Adrenal gland (tissue), 12 donors: ENCODE measurements around the gene ARHGAP23. TPM values are rescaled to one million over a fixed set of nuclear protein-coding genes. Genes with fewer than 3 reads are reported as not detected.
A peak's percentile ranks its signal among the peaks of the same experiment; 100 is the strongest.

Experiments used
- DNase-seq, 7 donors: peaks; one replicate each; pipeline ENCODE4 v3.0.0-alpha.2; 2019 to 2020
- H3K27ac ChIP-seq, 5 donors: fragments of 200-600 bp; sonication (generic) in 4 of 5; 1 replicate in 3 of 5; 2 replicates in 2 of 5; pipeline versions ENCODE4 v1.5.1 to v1.8.0; 2016 to 2020; ENCODE audit warnings: mild to moderate bottlenecking in 1 of 5
- H3K27me3 ChIP-seq: fragments of 200-600 bp; 2 replicates; pipeline ENCODE4 v1.8.0; 2021
- H3K36me3 ChIP-seq, 2 donors: fragments of 200-600 bp; replicated peaks in 1 of 2; 1 replicate in 1 of 2; 2 replicates in 1 of 2; pipeline versions ENCODE4 v1.5.1 to v1.8.0; 2018 to 2022
- H3K4me1 ChIP-seq, 2 donors: fragments of 200-600 bp; replicated peaks in 1 of 2; 1 replicate in 1 of 2; 2 replicates in 1 of 2; pipeline versions ENCODE4 v1.5.1 to v1.8.0; 2018 to 2021
- H3K4me3 ChIP-seq, 4 donors: fragments of 200-600 bp; sonication (generic) in 3 of 4; one replicate each; pipeline ENCODE4 v1.5.1; 2016 to 2018
- H3K9me3 ChIP-seq, 3 donors: fragments of 200-600 bp; sonication (generic) in 1 of 3; replicated peaks in 1 of 3; 1 replicate in 2 of 3; 2 replicates in 1 of 3; pipeline versions ENCODE4 v1.5.1 to v1.8.0; 2016 to 2021
- CTCF ChIP-seq, 6 experiments: fragments of 450-650 bp in 4 of 6; fragments of 200-600 bp in 2 of 6; sonication (generic) in 1 of 6; IDR thresholded peaks; 1 replicate in 5 of 6; 2 replicates in 1 of 6; pipeline versions ENCODE4 v1.5.1 to v1.8.0; 2016 to 2021; ENCODE audit warnings: antibody characterized with exemption in 6 of 6, mild to moderate bottlenecking in 2 of 6, moderate library complexity in 1 of 6
- POLR2A ChIP-seq, 2 donors: fragments of 450-650 bp; IDR thresholded peaks; one replicate each; pipeline ENCODE4 v1.6.1; 2017; ENCODE audit warnings: antibody characterized with exemption in 2 of 2, mild to moderate bottlenecking in 2 of 2, moderate library complexity in 1 of 2
- WGBS, 4 donors: extraction: QIAGEN DNeasy Blood & Tissue Kit in 2 of 4; methylation state at CpG; one replicate each; pipeline versions ENCODE4 v1.1.5 to v1.1.7; 2013 to 2017; 5-methylcytosine and 5-hydroxymethylcytosine counted together
- intact Hi-C, 2 donors: fragments of 100-400 bp; cut with DNase I; formaldehyde crosslinking; loops; one replicate each; pipeline versions ENCODE4 v1.14.1 to v1.15.0; 2022 to 2023
- polyA plus RNA-seq, 3 donors: library from polyadenylated mRNA; stranded (reverse); fragments of 200-250 nt in 2 of 3; fragments of 350-450 nt in 1 of 3; fragmentation: Illumina TruSeq in 1 of 3; extraction: RNeasy Lipid Tissue Mini Kit (QIAGEN cat#74804) in 1 of 3; gene quantifications; one replicate each; pipeline ENCODE4 v1.2.3, GENCODE V29; 2013 to 2014
- total RNA-seq, 9 donors: library from RNA; depleted of rRNA in 4 of 9; stranded (reverse); fragments of >200 nt in 4 of 9; fragments of 120-200 nt in 1 of 9; fragmentation: NEBNext Ultra II Directional in 1 of 9; extraction: Animal tissue kit (Norgen Biotek cat#: 25700) in 1 of 9; gene quantifications; one replicate each; pipeline versions ENCODE4 v1.1.0 to v1.2.4, GENCODE V29; 2013 to 2023
- donor health status: healthy with polysubstance abuse.
- donor health status: Bipolar disorder and iron deficiency.
- donor health status: DM: yes; HTN: yes; CAD: no.
- donor health status: DM: no; HTN: no; CAD: no.
- donor health status: DM: no; HTN: no; CAD: no.
- donor health status: DM: yes; HTN: yes; CAD: no.

ARHGAP23 gene
- total and polyA plus RNA-seq, 12 donors: 4.4 to 71.9 (median 26.4) TPM

DNA sequence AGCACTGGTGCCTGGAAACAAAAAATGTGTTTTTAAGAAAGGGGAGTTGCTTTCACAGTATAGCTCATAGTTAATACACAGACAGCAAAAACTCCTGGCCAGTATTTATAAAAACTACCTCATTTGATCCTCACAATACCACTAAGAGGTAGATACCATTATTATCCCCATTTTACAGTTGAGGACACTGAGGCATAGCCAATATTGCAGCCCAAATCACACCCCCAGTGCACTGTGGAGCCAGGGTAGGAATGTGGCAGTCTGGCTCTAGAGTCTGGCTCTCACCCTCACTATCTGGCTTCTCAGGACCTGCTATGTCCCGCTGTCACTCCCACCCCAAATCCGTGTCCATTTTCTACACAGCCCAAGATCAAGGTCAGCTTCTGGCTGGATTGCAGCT, 2.6 kb downstream of the ARHGAP23 start:
- TF ChIP-seq POLR2A (IDR thresholded peaks at IDR 0.05) (no peak), CTCF (IDR thresholded peaks at IDR 0.05) (no peak)
- no peaks in the 10 kb centered on the region for H3K36me3 ChIP-seq
- no peaks in the 10 kb centered on the region for H3K27me3 ChIP-seq
- H3K4me3 ChIP-seq: no peak overlapping the region
- 33 to 52% (median 39%) methylated on average over 2 of the region's 2 CpGs for WGBS, 4 donors
- H3K9me3 ChIP-seq: no peaks in the 10 kb centered on the region
- H3K27ac ChIP-seq: peak overlapping the region in 1 of 5 donors; percentile 12
- intact Hi-C loops: no loop called here
- H3K4me1 ChIP-seq: peaks cover 32 to 69% of the 10 kb centered on the region in 2 donors
- no peak for DNase-seq

DNA sequence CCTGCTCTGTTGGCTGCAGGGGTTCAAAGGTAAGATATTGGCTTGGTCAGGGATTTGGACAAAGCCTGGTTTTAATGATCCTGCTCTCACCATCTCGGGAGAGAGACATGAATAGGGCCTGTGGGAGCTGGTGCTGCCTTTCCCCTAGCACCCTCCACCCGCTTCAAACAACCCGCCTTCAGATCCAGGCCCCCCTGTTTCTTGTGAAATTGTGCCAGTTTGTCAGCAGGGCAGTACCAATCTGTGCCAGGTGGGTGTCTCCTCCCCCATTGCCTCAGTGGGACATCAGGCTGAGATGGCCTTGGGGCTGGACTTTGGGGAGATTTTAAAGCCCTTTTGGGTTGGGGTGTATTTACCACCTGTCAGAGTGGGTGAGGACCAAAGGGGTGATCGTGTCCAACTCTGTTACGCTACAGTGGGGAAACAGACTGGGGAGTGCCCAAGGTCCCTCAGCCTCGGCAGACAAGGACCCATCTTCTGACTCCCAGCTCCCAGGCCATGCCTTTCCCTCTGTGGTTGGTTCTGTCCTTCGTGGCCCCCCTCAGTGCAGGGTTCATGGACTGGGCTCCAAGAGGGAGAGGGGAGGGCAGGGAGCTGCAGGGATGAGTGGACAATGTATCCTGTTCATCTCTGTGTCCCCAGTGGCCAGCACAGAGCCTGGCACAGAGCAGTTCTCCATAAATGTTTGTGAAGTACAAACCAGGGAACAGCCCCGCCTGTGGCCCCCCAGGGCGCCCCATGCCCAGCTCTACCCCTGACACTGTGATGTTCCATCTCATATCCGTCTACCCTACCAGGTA, 3.3 kb downstream of the ARHGAP23 start:
- peak overlapping the region in 1 of 5 donors; percentile 10 for H3K27ac ChIP-seq
- WGBS, 4 donors: 68 to 85% (median 74%) methylated on average over 9 to 10 of the region's 10 CpGs
- H3K9me3 ChIP-seq: no peaks in the 10 kb centered on the region
- no peaks in the 10 kb centered on the region for H3K36me3 ChIP-seq
- TF ChIP-seq CTCF (IDR thresholded peaks at IDR 0.05) (no peak), POLR2A (IDR thresholded peaks at IDR 0.05) (no peak)
- peaks cover 30 to 62% of the 10 kb centered on the region in 2 donors for H3K4me1 ChIP-seq
- no peaks in the 10 kb centered on the region for H3K27me3 ChIP-seq
- intact Hi-C loops: no loop called here
- H3K4me3 ChIP-seq: no peak overlapping the region
- peak in 1 of 7 donors; percentile 19 for DNase-seq

DNA sequence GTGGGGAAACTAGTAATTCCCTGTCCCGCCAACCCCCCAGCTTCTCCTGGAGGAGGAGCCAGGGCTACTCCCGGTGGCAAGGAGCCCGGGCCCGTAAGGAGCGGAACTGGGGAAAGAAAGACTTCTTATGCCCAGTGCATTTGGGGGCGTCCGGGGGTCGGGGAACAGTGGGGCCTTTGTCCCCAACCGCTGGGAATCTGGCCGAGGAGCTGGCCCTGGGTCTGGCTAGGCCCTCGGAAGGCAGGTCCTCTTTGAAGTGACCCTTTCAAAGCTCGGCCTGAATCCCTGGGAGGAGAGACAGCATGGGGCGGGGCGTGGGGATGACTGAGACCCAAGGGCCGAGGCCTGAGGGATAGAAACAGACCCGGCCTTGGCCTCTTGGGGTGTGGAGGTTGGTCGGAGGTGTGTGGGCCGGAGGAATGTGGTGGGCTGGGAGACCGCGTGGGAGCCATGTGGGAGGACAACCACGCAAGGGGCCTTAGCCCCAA, 6.0 kb downstream of the ARHGAP23 start:
- Histone ChIP-seq H3K9me3 (no peaks in the 10 kb centered on the region), H3K4me3 (no peak overlapping the region), H3K36me3 (no peaks in the 10 kb centered on the region), H3K27ac (peak overlapping the region in 2 of 5 donors; percentile 30 to 70), H3K4me1 (peaks cover 13 to 45% of the 10 kb centered on the region in 2 donors), H3K27me3 (no peaks in the 10 kb centered on the region)
- TF ChIP-seq POLR2A (IDR thresholded peaks at IDR 0.05) (no peak), CTCF (IDR thresholded peaks at IDR 0.05) (no peak)
- intact Hi-C loops: no loop called here
- 48 to 72% (median 66%) methylated on average over 17 to 21 of the region's 21 CpGs for WGBS, 4 donors
- peak in 3 of 7 donors; percentile 20 to 57 (median 51) for DNase-seq

- no peak overlapping the region for H3K27ac ChIP-seq
- TF ChIP-seq POLR2A (IDR thresholded peaks at IDR 0.05) (no peak), CTCF (IDR thresholded peaks at IDR 0.05) (no peak)
- 69 to 83% (median 76%) methylated on average over 9 of the region's 9 CpGs for WGBS, 4 donors
- H3K27me3 ChIP-seq: no peaks in the 10 kb centered on the region
- no peak for DNase-seq
- peaks cover 0 to 30% of the 10 kb centered on the region in 2 donors for H3K4me1 ChIP-seq
- H3K36me3 ChIP-seq: no peaks in the 10 kb centered on the region
- no peaks in the 10 kb centered on the region for H3K9me3 ChIP-seq
- H3K4me3 ChIP-seq: no peak overlapping the region
- intact Hi-C loops: no loop called here
Observed at GRCh38 chr17:38435795-38436194, 7.5 kb downstream of the ARHGAP23 start.
